Measurements from ENCODE around the gene STRIP2. TPM values are rescaled to one million over a fixed set of nuclear protein-coding genes. Genes with fewer than 3 reads are reported as not detected.
A peak's percentile ranks its signal among the peaks of the same experiment; 100 is the strongest.

Gene STRIP2
- total and polyA plus RNA-seq, 2 of the 13 experiments (the other 11 are each of a cell fraction or from before 2014, with no cell fraction given): 3.9 to 8.2 TPM

DNA sequence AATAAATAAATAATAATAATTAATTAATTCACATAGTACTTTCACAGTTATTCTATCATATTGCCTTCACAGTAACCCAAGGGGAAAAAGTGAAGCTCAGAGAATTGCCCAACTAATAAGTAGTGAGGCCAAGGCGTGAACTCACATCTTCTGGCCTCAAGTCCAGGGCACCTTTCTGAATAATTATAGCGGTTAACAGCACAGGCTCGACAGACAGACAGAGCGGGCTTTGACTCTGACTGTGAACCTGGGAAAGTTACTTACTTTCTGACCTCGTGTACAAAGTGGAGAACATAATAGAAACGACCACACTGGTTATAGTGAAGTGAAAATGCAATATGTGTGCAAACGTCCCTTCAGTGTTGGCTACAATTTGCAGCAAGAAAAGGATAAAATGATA is 62.4 kb downstream of the STRIP2 start (continued):
- no peak for TF ChIP-seq NFYB (CRISPR knock-in tag; IDR thresholded peaks at IDR 0.05)
- TF ChIP-seq TBP (CRISPR knock-in tag; IDR thresholded peaks at IDR 0.05): no peak
- TF ChIP-seq, protein P1, sequence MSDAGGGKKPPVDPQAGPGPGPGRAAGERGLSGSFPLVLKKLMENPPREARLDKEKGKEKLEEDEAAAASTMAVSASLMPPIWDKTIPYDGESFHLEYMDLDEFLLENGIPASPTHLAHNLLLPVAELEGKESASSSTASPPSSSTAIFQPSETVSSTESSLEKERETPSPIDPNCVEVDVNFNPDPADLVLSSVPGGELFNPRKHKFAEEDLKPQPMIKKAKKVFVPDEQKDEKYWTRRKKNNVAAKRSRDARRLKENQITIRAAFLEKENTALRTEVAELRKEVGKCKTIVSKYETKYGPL (CRISPR knock-in tag; IDR thresholded peaks at IDR 0.05): no peak
- TF ChIP-seq, protein P2, sequence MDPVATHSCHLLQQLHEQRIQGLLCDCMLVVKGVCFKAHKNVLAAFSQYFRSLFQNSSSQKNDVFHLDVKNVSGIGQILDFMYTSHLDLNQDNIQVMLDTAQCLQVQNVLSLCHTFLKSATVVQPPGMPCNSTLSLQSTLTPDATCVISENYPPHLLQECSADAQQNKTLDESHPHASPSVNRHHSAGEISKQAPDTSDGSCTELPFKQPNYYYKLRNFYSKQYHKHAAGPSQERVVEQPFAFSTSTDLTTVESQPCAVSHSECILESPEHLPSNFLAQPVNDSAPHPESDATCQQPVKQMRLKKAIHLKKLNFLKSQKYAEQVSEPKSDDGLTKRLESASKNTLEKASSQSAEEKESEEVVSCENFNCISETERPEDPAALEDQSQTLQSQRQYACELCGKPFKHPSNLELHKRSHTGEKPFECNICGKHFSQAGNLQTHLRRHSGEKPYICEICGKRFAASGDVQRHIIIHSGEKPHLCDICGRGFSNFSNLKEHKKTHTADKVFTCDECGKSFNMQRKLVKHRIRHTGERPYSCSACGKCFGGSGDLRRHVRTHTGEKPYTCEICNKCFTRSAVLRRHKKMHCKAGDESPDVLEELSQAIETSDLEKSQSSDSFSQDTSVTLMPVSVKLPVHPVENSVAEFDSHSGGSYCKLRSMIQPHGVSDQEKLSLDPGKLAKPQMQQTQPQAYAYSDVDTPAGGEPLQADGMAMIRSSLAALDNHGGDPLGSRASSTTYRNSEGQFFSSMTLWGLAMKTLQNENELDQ (CRISPR knock-in tag; IDR thresholded peaks at IDR 0.05; ENCODE audit: borderline replicate concordance): no peak
- no peak for TF ChIP-seq ZNF17 (CRISPR knock-in tag; IDR thresholded peaks at IDR 0.05)

GRCh38 chr7:129497156-129497555 is 62.9 kb downstream of the STRIP2 start:
- 14% methylated on average over 4 of the region's 4 CpGs for WGBS (ENCODE audit: low lambda C conversion rate)
- DNase-seq (ENCODE audit: low spot score) (no peak), FAIRE-seq (no peak), ATAC-seq (peak; percentile 45)
- POLR2A ChIA-PET: no interaction called here
- Histone ChIP-seq H3K9ac (ENCODE audit: insufficient read depth, low read depth, low read length) (no peak overlapping the region), H3K36me3 (replicated peaks in 1 of 2; ENCODE audit: control insufficient read depth in 1 of 2, insufficient read depth in 2 of 2, low read length in 2 of 2) (no peaks in the 10 kb centered on the region), H3K27ac (ENCODE audit: extremely low read length, insufficient read depth, low read length) (no peak overlapping the region), H3K27me3 (ENCODE audit: control insufficient read depth in 1 of 2, insufficient read depth in 2 of 2, low read length in 2 of 2) (peaks cover 2 to 10% of the 10 kb centered on the region in 2 experiments; a peak in 3 of 5 replicates), H3K4me2 (ENCODE audit: low read depth, low read length) (no peak overlapping the region), H3K4me3 (replicated peaks in 1 of 3; ENCODE audit: insufficient read depth in 1 of 3, low read depth in 2 of 3, low read length in 3 of 3) (no peak overlapping the region), H3K4me1 (ENCODE audit: insufficient read depth, low read length) (peaks cover 33% of the 10 kb centered on the region), H3K9me3 (ENCODE audit: low read length) (no peaks in the 10 kb centered on the region), H2AFZ (ENCODE audit: low read length) (no peak overlapping the region), H3K79me2 (ENCODE audit: insufficient read depth, low read length) (no peaks in the 10 kb centered on the region), H4K20me1 (ENCODE audit: insufficient read depth, low read length) (no peaks in the 10 kb centered on the region)
- no TSS peak for BruUV-seq (replicated peaks)
- CTCF ChIA-PET (ENCODE audit: low intra/inter-chr PET ratio, low total read pairs): no interaction called here
- in situ Hi-C loops (cut with HindIII; ENCODE audit: extremely low pct_ligation_motif_present, low pct_unique_long_range_greater_than_20kb): no loop called here
- 0 out of 2 replicates have a peak, but pooled peaks have one; percentile 34 for TF ChIP-seq ZSCAN25 (CRISPR knock-in tag; IDR thresholded peaks at IDR 0.05)
- TF ChIP-seq ZNF34 (CRISPR knock-in tag; IDR thresholded peaks at IDR 0.05; ENCODE audit: borderline replicate concordance): no peak
- TF ChIP-seq HOXA3 (CRISPR knock-in tag; IDR thresholded peaks at IDR 0.05): no peak
- TF ChIP-seq JUN (CRISPR knock-in tag; IDR thresholded peaks at IDR 0.05): no peak
- TF ChIP-seq ARHGAP35 (CRISPR knock-in tag; IDR thresholded peaks at IDR 0.05; ENCODE audit: borderline replicate concordance): no peak
- TF ChIP-seq HNF4A (CRISPR knock-in tag; IDR thresholded peaks at IDR 0.05): peak; percentile 24; the same call in 1 of the 2 replicates
- intact Hi-C loops (cut with micrococcal nuclease; ENCODE audit: unreplicated experiment): no loop called here
